ENCODE results near the gene COBL.

DNA sequence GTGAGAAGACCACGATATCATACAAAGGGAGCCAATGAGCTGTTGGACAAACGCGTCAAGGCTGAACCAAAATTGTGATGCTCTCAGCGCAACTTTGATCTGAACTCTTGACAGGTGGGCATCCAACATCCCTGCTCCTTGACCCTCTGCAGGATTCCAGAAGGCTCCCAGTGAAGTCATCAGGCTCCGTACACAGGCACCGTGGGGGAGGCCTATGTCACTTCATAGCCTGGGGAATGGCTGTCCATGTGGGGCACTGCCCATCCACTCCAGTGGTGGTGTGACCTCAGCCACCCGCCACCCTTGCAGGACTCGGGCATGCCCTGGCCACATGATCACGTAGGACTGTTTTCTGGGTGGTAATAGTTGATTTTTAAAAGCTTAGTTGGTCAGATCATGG is 300.1 kb downstream of the COBL start:
- TF ChIP-seq, protein P1, sequence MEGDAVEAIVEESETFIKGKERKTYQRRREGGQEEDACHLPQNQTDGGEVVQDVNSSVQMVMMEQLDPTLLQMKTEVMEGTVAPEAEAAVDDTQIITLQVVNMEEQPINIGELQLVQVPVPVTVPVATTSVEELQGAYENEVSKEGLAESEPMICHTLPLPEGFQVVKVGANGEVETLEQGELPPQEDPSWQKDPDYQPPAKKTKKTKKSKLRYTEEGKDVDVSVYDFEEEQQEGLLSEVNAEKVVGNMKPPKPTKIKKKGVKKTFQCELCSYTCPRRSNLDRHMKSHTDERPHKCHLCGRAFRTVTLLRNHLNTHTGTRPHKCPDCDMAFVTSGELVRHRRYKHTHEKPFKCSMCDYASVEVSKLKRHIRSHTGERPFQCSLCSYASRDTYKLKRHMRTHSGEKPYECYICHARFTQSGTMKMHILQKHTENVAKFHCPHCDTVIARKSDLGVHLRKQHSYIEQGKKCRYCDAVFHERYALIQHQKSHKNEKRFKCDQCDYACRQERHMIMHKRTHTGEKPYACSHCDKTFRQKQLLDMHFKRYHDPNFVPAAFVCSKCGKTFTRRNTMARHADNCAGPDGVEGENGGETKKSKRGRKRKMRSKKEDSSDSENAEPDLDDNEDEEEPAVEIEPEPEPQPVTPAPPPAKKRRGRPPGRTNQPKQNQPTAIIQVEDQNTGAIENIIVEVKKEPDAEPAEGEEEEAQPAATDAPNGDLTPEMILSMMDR (IDR thresholded peaks at IDR 0.05) = no peak
- TF ChIP-seq POLR2A (IDR thresholded peaks at IDR 0.05) = no peak

All from right lobe of liver (tissue), 4 donors.